Rectal smooth muscle tissue (tissue), 1 donor: ENCODE data around the gene ELK3.
A peak's percentile ranks its signal among the peaks of the same experiment; 100 is the strongest.

ENCODE experiments used
- H3K27ac ChIP-seq: one replicate; pipeline ENCODE4 v1.7.0; 2013; ENCODE audit warnings: low read depth, low read length, inconsistent platforms
- H3K27me3 ChIP-seq: one replicate; pipeline ENCODE4 v1.7.0; 2013; ENCODE audit warnings: low read length; ENCODE audit not compliant: control insufficient read depth, insufficient read depth
- H3K36me3 ChIP-seq: one replicate; pipeline ENCODE4 v1.7.0; 2013; ENCODE audit warnings: low read length; ENCODE audit not compliant: control insufficient read depth, insufficient read depth
- H3K4me1 ChIP-seq: one replicate; pipeline ENCODE4 v1.7.0; 2013; ENCODE audit warnings: low read length; ENCODE audit not compliant: control insufficient read depth, insufficient read depth
- H3K4me3 ChIP-seq: one replicate; pipeline ENCODE4 v1.7.0; 2013; ENCODE audit warnings: low read length
- H3K9ac ChIP-seq: one replicate; pipeline ENCODE4 v1.7.0; 2013; ENCODE audit warnings: low read length

The ELK3 gene

DNA sequence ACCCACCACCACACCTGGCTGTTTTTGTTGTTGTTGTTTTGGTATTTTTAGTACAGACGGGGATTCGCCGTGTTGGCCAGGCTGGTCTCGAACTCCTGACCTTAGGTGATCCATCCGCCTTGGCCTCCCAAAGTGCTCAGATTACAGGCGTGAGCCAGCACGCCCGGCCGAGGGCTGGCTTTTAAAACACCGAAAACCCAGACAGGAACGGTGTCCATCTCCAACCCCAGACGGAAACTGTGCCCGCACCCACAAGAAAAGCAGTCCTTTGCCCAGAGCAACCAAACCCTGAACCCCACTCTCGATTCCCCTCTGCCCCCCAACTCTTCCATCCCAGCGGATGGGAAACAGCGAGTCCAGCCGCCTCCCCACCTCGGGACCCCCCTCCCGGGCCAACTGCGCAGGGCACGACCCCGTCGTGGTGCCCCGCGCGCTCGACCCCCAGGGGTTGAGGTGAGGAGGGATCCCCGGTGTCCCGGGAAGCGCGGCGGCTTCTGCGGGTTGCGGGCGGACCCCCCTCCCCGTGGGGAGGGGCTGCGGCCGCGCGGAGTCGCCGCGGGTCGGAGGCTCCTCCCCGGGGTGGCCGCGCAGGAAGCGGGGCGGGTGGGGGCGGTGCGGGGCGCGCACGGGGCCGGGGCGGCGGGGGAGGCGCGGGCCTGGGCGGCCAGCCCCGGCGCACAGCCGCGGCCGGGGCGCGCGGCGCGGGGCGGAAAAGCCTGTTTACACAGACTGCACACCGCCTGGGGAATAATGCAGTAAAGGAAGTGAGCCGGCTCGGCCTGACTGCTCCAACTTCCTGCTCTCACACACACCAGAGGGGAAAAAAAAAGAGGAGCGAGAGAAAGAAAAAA, at the start of gene ELK3:
Gene ELK3 (plus strand): TSS at position 651 of the 851 bp plus-strand sequence.
- H3K27me3 ChIP-seq = no peaks in the 10 kb centered on the region
- peak within 1 kb of the TSS; percentile 74 for H3K9ac ChIP-seq
- H3K4me1 ChIP-seq = peaks cover 4% of the 10 kb centered on the region
- H3K4me3 ChIP-seq = peak within 1 kb of the TSS; percentile 98
- H3K36me3 ChIP-seq = no peaks in the 10 kb centered on the region
- H3K27ac ChIP-seq = peak within 1 kb of the TSS; percentile 78

DNA sequence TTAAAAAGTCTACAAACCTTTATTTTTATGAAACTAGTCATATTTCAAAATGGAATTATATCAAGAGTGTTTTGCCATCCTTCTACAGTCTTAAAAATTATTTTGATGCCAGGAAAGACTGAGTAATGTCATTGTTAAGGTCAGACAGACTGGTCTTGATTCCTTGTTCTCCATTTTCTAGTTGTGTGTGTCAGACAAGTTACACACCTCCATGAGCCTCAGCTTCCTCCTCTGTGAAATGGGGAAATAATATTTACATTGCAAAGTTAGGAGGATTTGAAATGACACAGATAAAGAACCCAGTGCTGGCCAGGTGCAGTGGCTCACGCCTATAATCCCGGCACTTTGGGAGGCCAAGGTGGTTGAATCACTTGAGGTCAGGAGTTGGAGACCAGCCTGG, 47.4 kb upstream of the ELK3 start:
- no peaks in the 10 kb centered on the region for H3K27me3 ChIP-seq
- H3K36me3 ChIP-seq = no peaks in the 10 kb centered on the region
- no peak overlapping the region for H3K27ac ChIP-seq
- H3K4me1 ChIP-seq = no peaks in the 10 kb centered on the region
- H3K9ac ChIP-seq = no peak overlapping the region
- H3K4me3 ChIP-seq = no peak overlapping the region

DNA sequence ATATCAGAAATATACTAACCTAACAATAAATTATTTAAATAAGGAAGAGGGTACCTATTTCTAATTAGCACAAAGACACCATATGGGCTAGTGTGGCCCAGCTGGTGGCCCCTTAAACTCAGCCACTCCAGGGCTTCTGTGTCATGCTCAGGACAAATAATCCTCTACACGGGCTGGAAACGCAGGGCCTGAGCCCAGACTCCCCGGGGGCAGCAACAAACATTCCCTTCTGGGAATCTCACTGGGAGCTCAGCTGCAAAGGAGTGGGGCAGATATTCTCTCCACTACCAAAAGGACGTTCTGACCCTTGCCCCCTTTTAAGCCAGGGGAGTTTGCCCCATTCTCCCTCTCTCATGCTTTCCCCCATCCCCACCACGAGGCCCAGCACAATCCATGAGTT, 43.7 kb upstream of the ELK3 start:
- H3K27me3 ChIP-seq = no peaks in the 10 kb centered on the region
- H3K4me3 ChIP-seq = no peak overlapping the region
- no peak overlapping the region for H3K9ac ChIP-seq
- no peaks in the 10 kb centered on the region for H3K36me3 ChIP-seq
- no peaks in the 10 kb centered on the region for H3K4me1 ChIP-seq
- no peak overlapping the region for H3K27ac ChIP-seq

DNA sequence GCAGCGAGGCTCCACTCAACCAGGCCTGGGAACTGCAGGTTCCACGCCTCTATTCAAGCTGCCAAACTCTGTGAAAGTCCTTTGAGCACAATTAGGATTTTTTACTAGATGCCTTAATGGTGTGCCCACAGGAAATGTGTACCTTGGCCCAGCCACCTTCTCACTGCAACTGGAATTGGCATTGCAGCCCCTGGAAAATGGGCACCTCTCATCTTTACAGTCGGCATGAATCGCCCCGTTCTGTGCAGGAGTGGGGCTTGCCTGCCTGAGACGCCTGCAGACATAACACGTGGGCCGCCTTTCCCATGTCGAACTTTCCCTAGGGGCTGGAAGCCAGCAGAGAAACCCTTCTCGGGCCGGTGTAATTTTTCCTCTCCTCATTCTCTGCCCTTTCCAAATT, 42.0 kb upstream of the ELK3 start:
- no peaks in the 10 kb centered on the region for H3K36me3 ChIP-seq
- no peak overlapping the region for H3K27ac ChIP-seq
- no peaks in the 10 kb centered on the region for H3K27me3 ChIP-seq
- no peaks in the 10 kb centered on the region for H3K4me1 ChIP-seq
- H3K9ac ChIP-seq = no peak overlapping the region
- H3K4me3 ChIP-seq = no peak overlapping the region

DNA sequence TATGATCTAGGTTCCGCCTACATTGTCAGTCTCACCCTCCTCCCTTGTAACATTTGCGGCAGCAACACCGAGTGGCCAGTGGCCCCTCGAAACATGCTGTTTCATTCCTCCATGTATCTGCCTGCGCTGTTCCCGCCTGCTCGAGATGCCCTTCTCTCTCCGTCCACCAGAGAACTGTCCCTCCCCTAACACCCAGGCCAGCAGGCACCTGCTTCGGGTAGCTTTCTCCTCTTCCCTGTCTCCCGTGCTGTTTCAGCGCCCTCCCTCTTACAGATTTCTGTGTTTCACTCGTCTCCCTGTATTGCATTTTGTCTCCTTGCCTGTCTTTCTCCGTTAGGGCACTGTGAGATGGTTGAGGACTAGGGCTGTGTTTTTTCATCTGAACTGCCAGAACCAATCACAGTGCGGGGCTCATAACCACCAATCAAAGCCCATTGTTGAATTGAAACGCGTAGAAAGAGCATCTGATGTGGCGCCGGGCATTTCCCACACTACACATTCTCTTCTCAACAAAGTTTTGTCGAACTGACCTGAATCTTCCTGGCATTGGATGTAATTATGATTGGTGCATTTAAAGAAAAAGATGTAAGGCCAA, 40.9 kb upstream of the ELK3 start:
- Histone ChIP-seq H3K4me1 (no peaks in the 10 kb centered on the region), H3K4me3 (no peak overlapping the region), H3K27ac (no peak overlapping the region), H3K9ac (no peak overlapping the region), H3K27me3 (no peaks in the 10 kb centered on the region), H3K36me3 (no peaks in the 10 kb centered on the region)

DNA sequence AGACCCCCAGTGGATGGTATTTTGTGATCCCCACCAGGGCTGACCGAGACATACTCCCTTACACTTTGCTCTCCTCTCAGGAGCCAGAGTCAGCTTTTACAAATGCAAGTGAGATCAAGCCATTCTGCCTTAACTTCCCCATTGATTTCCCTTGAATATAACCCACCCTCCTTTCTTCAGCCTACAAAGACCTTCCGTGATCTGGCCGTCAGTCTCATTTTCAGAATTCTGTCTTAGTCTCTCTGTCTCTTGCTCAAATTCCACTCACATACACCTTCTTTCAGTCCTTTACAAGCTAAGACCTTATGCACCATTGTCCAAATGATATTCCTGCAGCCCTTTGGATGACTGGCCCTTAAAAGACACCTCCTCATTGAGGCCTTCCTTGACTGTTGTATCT, 39.0 kb upstream of the ELK3 start:
- no peak overlapping the region for H3K9ac ChIP-seq
- H3K4me3 ChIP-seq = no peak overlapping the region
- no peaks in the 10 kb centered on the region for H3K36me3 ChIP-seq
- no peaks in the 10 kb centered on the region for H3K27me3 ChIP-seq
- no peaks in the 10 kb centered on the region for H3K4me1 ChIP-seq
- no peak overlapping the region for H3K27ac ChIP-seq

DNA sequence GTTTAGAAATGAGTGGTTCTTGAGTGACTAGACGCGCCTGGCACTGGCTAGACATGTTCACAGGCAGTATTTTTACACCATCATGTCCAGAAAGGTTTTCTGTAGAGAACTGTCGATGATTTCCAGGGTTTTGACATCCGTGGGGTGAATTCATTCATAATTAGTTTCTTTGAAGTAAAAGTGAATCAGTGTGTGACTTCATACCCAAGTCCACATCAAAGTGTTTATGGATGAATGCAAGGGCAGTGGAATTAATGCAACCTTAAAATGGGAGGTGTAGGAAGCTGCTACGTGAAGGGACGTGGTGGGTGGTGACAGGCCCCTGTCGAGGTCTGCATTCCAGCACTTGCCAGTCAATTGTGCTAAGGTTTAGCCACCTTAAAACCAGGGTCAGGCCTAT, 38.4 kb upstream of the ELK3 start:
- H3K36me3 ChIP-seq = no peaks in the 10 kb centered on the region
- H3K27me3 ChIP-seq = no peaks in the 10 kb centered on the region
- H3K4me1 ChIP-seq = no peaks in the 10 kb centered on the region

DNA sequence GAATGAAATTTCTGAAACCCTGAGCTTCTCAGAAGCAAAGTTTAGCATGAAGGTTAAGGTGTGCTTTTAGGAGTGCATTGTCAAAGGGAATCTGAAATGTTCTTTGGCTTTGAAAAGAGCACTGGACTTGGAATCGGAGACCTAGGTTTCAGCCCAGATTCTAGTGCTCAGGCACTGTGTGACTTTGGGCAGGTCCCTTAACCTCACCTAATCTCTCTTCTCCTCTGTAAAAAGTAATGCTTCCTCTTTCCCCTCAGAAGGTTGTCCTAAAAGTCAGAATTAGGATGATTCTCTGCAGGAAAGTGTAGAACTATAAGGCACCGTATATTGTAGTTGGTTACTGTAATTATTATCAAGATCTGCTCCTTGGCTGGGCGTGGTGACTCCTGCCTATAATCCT, 38.0 kb upstream of the ELK3 start:
- H3K9ac ChIP-seq = no peak overlapping the region
- H3K27me3 ChIP-seq = no peaks in the 10 kb centered on the region
- no peaks in the 10 kb centered on the region for H3K4me1 ChIP-seq
- no peak overlapping the region for H3K4me3 ChIP-seq
- H3K27ac ChIP-seq = no peak overlapping the region
- no peaks in the 10 kb centered on the region for H3K36me3 ChIP-seq

More for the DNA sequence above, 38.4 kb upstream of the ELK3 start:
- Histone ChIP-seq H3K9ac (no peak overlapping the region), H3K4me3 (no peak overlapping the region), H3K27ac (no peak overlapping the region)

DNA sequence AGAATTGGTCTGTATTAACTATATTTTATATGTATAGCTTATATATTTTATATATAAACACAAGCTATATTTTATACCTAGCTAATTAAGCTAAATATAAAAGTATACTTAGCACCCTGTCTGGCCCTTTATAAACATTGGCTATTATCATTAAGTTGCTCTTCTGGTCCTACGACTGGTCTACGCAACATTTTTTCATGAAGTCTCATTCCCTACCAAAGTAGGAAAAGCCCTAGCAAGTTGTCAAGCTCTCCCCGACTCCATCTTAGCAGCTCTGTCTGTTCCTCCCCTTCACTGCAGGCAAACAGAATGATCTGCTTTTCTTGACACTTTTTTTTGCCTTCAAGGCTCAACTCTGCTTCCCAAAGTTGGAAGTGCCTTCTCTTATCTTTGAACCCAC, 36.7 kb upstream of the ELK3 start:
- Histone ChIP-seq H3K4me1 (no peaks in the 10 kb centered on the region), H3K9ac (no peak overlapping the region), H3K27ac (no peak overlapping the region), H3K36me3 (no peaks in the 10 kb centered on the region), H3K27me3 (no peaks in the 10 kb centered on the region), H3K4me3 (no peak overlapping the region)

DNA sequence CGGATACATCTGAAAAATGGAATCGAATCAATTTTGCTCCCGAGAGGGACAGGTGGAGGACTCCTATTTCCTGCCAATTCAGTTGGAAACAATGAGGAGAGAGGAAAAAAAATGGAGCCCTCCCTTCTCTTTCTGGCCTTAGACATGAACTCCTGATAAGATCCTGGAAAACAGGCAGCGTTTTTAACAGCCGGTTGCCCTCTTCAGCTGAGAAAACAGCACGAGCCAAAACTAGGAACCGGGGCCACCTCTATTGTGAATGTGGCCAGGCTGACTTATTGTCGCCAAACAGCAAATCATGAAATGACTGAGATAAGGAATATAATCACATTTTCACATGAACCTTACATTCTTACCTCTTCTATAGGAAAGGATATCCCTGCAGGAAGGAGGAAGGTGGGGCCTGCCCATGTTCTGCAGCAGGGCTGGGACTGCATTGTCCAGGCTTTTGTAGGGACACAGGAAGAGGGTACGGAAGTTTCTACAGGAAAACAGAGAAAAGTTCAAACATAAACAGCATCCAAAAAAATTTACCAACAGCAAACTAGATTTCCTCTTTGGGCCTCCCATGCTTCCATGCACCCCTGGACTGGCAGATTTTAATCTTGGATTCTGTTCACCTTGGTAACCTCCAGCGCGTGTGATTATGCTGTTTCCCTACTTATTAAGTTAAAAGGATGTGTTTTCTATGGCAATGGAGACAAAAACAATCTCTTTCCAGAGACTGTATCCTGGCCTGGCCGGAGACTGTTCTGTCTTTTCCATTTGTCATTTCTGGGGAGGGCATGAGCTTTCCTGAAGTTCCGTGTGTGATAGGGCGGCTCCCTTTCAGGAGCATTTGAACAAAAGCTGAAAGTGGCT, 29.0 kb upstream of the ELK3 start:
- Histone ChIP-seq H3K27me3 (no peaks in the 10 kb centered on the region), H3K9ac (no peak overlapping the region), H3K4me1 (no peaks in the 10 kb centered on the region), H3K36me3 (no peaks in the 10 kb centered on the region), H3K4me3 (no peak overlapping the region), H3K27ac (no peak overlapping the region)

DNA sequence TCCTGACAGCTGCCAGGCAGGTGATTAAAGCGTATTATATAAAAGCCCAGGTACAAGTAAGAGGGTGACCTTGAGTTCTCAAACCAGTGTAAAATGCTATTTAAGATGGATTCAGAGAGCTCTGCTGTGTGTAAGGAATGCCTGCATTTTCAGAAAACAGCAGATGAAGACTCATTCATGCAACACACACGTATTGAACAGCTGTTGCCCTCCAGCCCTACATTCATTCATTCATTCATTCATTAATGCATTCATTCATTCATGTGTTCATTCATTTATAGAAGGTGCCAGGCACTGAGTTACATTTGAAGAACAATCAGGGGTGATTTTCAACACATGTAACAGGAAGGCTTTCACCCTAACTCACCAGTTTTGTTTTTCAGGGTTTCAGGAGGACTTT, 27.4 kb upstream of the ELK3 start:
- no peaks in the 10 kb centered on the region for H3K27me3 ChIP-seq
- no peak overlapping the region for H3K27ac ChIP-seq
- no peak overlapping the region for H3K9ac ChIP-seq
- H3K36me3 ChIP-seq = no peaks in the 10 kb centered on the region
- no peaks in the 10 kb centered on the region for H3K4me1 ChIP-seq
- no peak overlapping the region for H3K4me3 ChIP-seq

DNA sequence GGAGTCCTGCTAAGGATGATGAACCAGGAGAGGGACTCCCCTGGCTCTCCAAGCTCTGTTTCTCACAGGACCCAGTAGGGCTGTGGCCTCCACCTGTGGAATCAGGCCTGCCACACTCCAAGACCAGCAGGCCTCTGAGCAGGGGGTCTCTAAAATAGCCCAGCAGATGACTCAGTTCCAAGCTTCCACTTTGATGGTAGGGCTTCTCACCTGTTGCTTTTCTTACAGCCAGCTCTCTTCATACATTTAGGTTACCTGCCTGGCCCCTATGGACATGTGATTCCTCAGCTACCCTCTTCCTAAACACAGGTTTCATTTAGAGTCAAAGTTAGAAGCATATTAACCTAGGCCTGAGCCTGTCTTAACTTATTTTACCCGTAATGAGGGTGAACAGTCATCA, 26.7 kb upstream of the ELK3 start:
- H3K27me3 ChIP-seq = no peaks in the 10 kb centered on the region
- H3K27ac ChIP-seq = no peak overlapping the region
- H3K4me1 ChIP-seq = no peaks in the 10 kb centered on the region
- H3K36me3 ChIP-seq = no peaks in the 10 kb centered on the region
- H3K4me3 ChIP-seq = no peak overlapping the region
- no peak overlapping the region for H3K9ac ChIP-seq
